ENCODE data around the gene GRK6.

DNA sequence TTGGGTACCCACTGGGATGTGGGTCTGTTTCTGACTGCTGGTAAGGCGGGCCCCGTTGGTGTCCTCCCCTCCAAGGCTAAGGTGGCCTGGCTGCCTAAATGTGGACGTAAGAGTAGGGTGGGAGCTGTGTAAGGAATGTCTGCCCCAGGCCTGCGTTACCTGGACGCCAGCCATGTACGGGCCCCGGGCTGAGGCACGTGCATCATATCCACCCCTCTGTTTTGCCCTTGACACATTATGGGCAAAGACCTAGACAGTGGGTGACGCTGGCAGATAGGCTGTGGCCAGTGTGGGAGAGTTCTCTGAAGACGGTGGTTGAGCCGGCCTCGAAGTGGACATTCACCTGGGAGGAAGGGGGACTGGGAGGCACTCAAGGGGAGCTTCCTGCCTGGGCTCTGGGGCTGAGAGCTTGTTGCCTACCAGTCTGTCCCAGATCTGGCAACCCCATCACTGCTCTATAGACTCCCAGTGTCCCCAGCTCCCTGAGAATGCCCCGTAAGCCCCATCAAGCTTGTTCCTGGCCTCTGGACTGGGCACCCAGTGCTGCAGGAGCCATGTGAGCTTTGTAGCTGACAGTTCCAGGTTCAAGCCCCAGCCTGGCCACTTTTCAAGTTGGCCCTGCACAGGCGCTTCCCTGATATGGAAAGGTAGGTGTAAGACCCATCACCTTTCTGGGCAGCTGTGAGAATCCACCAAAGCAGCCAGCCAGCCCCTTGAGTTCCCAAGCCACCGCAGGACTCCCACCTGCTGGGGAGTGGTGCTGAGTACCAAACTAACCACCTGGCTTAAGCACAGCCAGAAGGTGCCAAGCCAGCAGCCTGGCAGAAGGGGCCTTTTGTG is 16.9 kb downstream of the GRK6 start:
- TF ChIP-seq, protein P1, sequence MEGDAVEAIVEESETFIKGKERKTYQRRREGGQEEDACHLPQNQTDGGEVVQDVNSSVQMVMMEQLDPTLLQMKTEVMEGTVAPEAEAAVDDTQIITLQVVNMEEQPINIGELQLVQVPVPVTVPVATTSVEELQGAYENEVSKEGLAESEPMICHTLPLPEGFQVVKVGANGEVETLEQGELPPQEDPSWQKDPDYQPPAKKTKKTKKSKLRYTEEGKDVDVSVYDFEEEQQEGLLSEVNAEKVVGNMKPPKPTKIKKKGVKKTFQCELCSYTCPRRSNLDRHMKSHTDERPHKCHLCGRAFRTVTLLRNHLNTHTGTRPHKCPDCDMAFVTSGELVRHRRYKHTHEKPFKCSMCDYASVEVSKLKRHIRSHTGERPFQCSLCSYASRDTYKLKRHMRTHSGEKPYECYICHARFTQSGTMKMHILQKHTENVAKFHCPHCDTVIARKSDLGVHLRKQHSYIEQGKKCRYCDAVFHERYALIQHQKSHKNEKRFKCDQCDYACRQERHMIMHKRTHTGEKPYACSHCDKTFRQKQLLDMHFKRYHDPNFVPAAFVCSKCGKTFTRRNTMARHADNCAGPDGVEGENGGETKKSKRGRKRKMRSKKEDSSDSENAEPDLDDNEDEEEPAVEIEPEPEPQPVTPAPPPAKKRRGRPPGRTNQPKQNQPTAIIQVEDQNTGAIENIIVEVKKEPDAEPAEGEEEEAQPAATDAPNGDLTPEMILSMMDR (IDR thresholded peaks at IDR 0.05), result no peak
- TF ChIP-seq POLR2A (IDR thresholded peaks at IDR 0.05), result no peak

All from tibial nerve (tissue), 3 donors.